Renal cortical epithelial cell (primary cell): ENCODE results near the gene ITIH4. TPM values are rescaled to one million over a fixed set of nuclear protein-coding genes. Genes with fewer than 3 reads are reported as not detected.

ENCODE experiments used
- DNase-seq: peaks from one replicate; pipeline ENCODE4 v3.0.0-alpha.2; 2011; ENCODE audit warnings: low read depth
- total RNA-seq: library from RNA; depleted of rRNA; stranded (reverse); fragments of >200 nt; gene quantifications from 2 replicates; pipeline ENCODE4 v1.2.3, GENCODE V29; 2014

ITIH4 gene
- total RNA-seq, 1 donor from 2014 or later, result 1.9 TPM

GRCh38 chr3:52769786-52770455 lies 60.6 kb downstream of the ITIH4 start:
- DNase-seq, result peak; percentile 15

DNA sequence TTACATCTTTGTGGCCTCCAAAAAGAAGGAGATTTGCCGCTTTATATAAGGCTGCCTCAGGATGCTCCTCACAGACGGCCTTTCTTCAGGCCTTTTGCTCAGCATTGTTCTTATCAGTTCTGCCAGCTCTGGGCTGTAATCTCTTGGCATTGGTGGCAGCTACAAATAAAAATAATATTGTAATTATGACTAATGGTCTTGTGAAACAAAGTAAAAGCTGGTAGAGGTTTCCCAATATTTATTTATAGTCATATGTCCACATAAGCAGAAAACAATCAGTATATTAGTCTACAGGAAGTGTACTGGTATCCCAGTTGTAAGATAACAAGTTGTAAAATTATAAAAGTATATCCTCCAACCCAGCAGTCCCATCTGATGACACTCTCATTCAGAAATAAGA lies 67.0 kb downstream of the ITIH4 start:
- no peak for DNase-seq

Other genes starting within 250 kb of the ITIH4 start
- 43.6 and 91.2 TPM in 2 replicates for gene PBRM1, start 144.8 kb downstream of the ITIH4 start, total RNA-seq
- 113 and 177 TPM in 2 replicates for gene GNL3, start 144.6 kb downstream of the ITIH4 start, total RNA-seq
- 52.8 and 133 TPM in 2 replicates for gene GLT8D1, start 124.9 kb downstream of the ITIH4 start, total RNA-seq
- gene SPCS1, start 124.6 kb downstream of the ITIH4 start, total RNA-seq, result 52.4 and 77.1 TPM in 2 replicates
- gene NEK4, start 59.7 kb downstream of the ITIH4 start, total RNA-seq, result 21.9 and 30.8 TPM in 2 replicates
- gene ITIH1, start 53.1 kb downstream of the ITIH4 start, total RNA-seq, result not detected in 2 replicates
- gene ITIH3, start 35.9 kb downstream of the ITIH4 start, total RNA-seq, result not detected in 2 replicates
- not detected in 2 replicates for gene MUSTN1, start 4.3 kb upstream of the ITIH4 start, total RNA-seq
- 11.5 and 12.1 TPM in 2 replicates for gene STIMATE, start 66.9 kb upstream of the ITIH4 start, total RNA-seq
- gene SFMBT1, start 215.4 kb upstream of the ITIH4 start, total RNA-seq, result 6.0 and 12.0 TPM in 2 replicates